Endothelial cell of umbilical vein (primary cell): Measurements from ENCODE around the gene AK5.

Experiments used
- EZH2 ChIP-seq: IDR thresholded peaks from 2 replicates; pipeline ENCODE4 v1.6.1; 2012; ENCODE audit warnings: borderline replicate concordance, low read depth, mild to moderate bottlenecking, moderate library complexity, low read length, inconsistent platforms; ENCODE audit not compliant: severe bottlenecking
- JUN ChIP-seq: IDR thresholded peaks from 2 replicates; pipeline ENCODE4 v1.6.1; 2011; ENCODE audit warnings: borderline replicate concordance, low read depth; ENCODE audit not compliant: insufficient read length, insufficient read depth
- POLR2A ChIP-seq: IDR thresholded peaks from 2 replicates; pipeline ENCODE4 v1.6.1; 2012; ENCODE audit warnings: low read depth, mild to moderate bottlenecking, control low read depth, low read length
- TF ChIP-seq, protein P1 (sequence below), 2 donors: IDR thresholded peaks; 1 replicate in 1 of 2; 2 replicates in 1 of 2; pipeline ENCODE4 v1.5.1; 2011; ENCODE audit warnings: low read length in 2 of 2, mild to moderate bottlenecking in 2 of 2, moderate library complexity in 2 of 2, control low read depth in 1 of 2, inconsistent platforms in 1 of 2, low read depth in 1 of 2; ENCODE audit not compliant: insufficient read depth in 1 of 2; ENCODE audit errors: extremely low read depth in 1 of 2

DNA sequence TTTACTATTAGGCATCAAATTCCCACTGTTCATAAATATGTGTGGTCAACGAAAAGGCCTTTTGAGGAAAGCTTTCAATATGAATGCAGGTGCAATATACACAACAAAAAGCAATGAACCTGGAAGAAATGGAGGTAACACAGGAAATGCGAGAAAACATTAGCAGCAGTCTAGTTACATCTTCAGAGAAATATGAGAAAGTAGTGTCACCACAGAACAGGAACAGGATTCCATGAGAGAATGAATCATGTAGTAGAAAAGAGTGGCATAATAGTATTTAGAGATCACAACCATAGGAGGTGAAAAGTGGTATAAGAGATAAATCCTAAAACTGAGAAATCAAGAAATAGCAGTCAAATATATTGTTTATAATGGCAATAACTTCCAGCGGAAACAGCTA, 103.7 kb downstream of the AK5 start:
- TF ChIP-seq, protein P1, sequence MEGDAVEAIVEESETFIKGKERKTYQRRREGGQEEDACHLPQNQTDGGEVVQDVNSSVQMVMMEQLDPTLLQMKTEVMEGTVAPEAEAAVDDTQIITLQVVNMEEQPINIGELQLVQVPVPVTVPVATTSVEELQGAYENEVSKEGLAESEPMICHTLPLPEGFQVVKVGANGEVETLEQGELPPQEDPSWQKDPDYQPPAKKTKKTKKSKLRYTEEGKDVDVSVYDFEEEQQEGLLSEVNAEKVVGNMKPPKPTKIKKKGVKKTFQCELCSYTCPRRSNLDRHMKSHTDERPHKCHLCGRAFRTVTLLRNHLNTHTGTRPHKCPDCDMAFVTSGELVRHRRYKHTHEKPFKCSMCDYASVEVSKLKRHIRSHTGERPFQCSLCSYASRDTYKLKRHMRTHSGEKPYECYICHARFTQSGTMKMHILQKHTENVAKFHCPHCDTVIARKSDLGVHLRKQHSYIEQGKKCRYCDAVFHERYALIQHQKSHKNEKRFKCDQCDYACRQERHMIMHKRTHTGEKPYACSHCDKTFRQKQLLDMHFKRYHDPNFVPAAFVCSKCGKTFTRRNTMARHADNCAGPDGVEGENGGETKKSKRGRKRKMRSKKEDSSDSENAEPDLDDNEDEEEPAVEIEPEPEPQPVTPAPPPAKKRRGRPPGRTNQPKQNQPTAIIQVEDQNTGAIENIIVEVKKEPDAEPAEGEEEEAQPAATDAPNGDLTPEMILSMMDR (IDR thresholded peaks at IDR 0.05; ENCODE audit: extremely low read depth in 1 of 2, insufficient read depth in 1 of 2, low read depth in 1 of 2, low read length in 2 of 2) = no peak
- TF ChIP-seq EZH2 (no peak), JUN (no peak), POLR2A (no peak)
